BLaER1 (cell line): ENCODE measurements around the gene MAPKAPK2.

Experiments
- H3K27ac ChIP-seq: shearing (Covaris generic); formaldehyde crosslinking; 2 replicates; pipeline ENCODE4 v1.8.1; 2022
- H3K27me3 ChIP-seq: shearing (Covaris generic); formaldehyde crosslinking; 2 replicates; pipeline ENCODE4 v1.8.1; 2022
- H3K36me3 ChIP-seq: shearing (Covaris generic); formaldehyde crosslinking; 2 replicates; pipeline ENCODE4 v1.8.1; 2022
- H3K4me1 ChIP-seq: shearing (Covaris generic); formaldehyde crosslinking; 2 replicates; pipeline ENCODE4 v1.8.1; 2022
- H3K4me2 ChIP-seq: shearing (Covaris generic); formaldehyde crosslinking; 2 replicates; pipeline ENCODE4 v1.8.1; 2022
- H3K4me3 ChIP-seq: shearing (Covaris generic); formaldehyde crosslinking; 2 replicates; pipeline ENCODE4 v1.8.1; 2022
- H3K9ac ChIP-seq: shearing (Covaris generic); formaldehyde crosslinking; 2 replicates; pipeline ENCODE4 v1.8.1; 2022
- H3K9me3 ChIP-seq: shearing (Covaris generic); formaldehyde crosslinking; 2 replicates; pipeline ENCODE4 v1.8.1; 2022
- H4K20me1 ChIP-seq: shearing (Covaris generic); formaldehyde crosslinking; 2 replicates; pipeline ENCODE4 v1.8.1; 2022
- Cebpa-rat ChIP-seq: shearing (Covaris generic); IDR thresholded peaks from 2 replicates; pipeline ENCODE4 v1.8.1; 2022

MAPKAPK2 gene

DNA sequence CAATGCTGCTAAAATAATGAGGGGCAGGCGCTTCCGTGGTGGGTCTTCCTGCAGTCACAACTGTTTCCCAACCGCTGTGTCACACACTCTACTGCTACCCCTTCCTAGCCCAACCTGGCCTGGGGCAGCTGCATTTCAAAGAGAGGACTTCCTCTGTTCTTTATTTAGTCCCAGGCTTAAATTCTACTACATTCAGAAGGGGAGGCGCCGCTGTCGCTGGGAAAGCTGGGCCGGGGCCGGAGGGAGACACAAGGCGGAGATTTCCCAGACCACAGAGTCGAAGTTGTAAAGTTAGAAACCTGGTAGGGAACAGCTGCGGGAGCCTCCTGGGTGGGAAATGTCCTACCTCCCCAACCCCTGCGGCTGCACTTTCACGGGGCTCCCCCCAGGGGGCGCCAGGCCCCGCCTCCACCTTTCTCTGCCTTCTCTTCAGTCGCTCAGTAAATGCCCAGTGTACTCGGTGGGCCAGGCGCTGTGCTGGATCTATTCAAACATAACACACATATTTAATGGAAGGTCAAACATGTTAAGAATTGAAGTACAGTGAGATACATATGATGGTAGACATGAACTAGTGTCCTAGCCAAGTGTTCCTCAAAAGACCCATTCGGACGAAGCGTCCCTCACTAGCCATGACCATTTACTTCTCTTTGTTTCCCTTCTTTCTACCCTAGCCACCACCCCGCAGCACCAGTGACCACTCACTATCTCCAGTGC is 26.3 kb upstream of the MAPKAPK2 start:
- Histone ChIP-seq H3K27ac (peak overlapping the region; percentile 98), H3K9ac (peak overlapping the region; percentile 90), H3K27me3 (no peaks in the 10 kb centered on the region), H3K4me3 (peak overlapping the region; percentile 59), H4K20me1 (peaks cover 2% of the 10 kb centered on the region; the same call in 1 of the 2 replicates), H3K4me2 (peak overlapping the region; percentile 95), H3K9me3 (no peaks in the 10 kb centered on the region), H3K36me3 (peaks cover 16% of the 10 kb centered on the region; the same call in 1 of the 2 replicates), H3K4me1 (peaks cover 96% of the 10 kb centered on the region)
- TF ChIP-seq Cebpa-rat: peak; percentile 94

DNA sequence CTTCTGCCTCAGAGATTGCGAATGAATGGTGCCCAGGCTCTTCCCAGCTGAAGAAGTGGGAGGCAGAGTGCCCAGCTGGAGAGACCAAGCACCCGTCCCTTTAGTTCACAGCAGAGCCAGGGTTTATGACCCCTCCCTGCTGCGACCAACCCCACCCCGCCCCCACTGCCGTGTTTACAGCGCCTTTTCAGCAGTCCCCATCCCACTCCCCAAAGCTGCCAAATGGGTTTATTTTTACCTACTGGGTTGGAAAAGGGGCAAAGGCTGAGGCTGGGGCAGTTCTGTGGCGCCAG is 25.8 kb upstream of the MAPKAPK2 start:
- peaks cover 11% of the 10 kb centered on the region; the same call in 1 of the 2 replicates for H3K36me3 ChIP-seq
- no peak for TF ChIP-seq Cebpa-rat
- H3K4me2 ChIP-seq: peak overlapping the region; percentile 95
- no peaks in the 10 kb centered on the region for H3K9me3 ChIP-seq
- no peaks in the 10 kb centered on the region for H4K20me1 ChIP-seq
- H3K27me3 ChIP-seq: no peaks in the 10 kb centered on the region
- peak overlapping the region; percentile 98 for H3K27ac ChIP-seq
- H3K4me1 ChIP-seq: peaks cover 96% of the 10 kb centered on the region
- peak overlapping the region; percentile 90 for H3K9ac ChIP-seq
- peak overlapping the region; percentile 59 for H3K4me3 ChIP-seq

DNA sequence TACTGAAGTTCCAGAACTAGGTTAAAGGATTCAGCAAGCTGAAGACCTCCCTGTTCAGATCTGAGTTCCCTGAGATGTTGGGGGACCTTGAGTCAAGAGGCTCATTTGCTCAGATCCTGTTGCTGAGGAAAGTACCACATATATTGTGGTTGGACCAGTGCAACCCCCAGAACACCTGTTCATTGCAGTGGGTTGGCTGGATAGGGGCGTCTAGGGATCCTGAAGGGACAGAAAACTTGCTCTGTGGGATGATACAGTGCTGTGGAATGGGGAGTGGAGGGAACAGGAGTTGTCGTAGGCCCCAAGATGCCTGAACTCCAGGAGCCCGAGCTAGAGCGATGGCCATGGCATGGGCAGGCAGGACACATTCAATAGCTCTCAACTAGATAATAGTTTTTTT is 24.6 kb upstream of the MAPKAPK2 start:
- H3K36me3 ChIP-seq: peaks cover 6% of the 10 kb centered on the region; the same call in 1 of the 2 replicates
- peak overlapping the region; percentile 90 for H3K9ac ChIP-seq
- H3K4me2 ChIP-seq: peak overlapping the region; percentile 95
- no peak for TF ChIP-seq Cebpa-rat
- no peaks in the 10 kb centered on the region for H3K27me3 ChIP-seq
- peak overlapping the region; percentile 98 for H3K27ac ChIP-seq
- H4K20me1 ChIP-seq: no peaks in the 10 kb centered on the region
- H3K4me3 ChIP-seq: peak overlapping the region; percentile 59; the same call in 1 of the 2 replicates
- no peaks in the 10 kb centered on the region for H3K9me3 ChIP-seq
- peaks cover 94% of the 10 kb centered on the region for H3K4me1 ChIP-seq

DNA sequence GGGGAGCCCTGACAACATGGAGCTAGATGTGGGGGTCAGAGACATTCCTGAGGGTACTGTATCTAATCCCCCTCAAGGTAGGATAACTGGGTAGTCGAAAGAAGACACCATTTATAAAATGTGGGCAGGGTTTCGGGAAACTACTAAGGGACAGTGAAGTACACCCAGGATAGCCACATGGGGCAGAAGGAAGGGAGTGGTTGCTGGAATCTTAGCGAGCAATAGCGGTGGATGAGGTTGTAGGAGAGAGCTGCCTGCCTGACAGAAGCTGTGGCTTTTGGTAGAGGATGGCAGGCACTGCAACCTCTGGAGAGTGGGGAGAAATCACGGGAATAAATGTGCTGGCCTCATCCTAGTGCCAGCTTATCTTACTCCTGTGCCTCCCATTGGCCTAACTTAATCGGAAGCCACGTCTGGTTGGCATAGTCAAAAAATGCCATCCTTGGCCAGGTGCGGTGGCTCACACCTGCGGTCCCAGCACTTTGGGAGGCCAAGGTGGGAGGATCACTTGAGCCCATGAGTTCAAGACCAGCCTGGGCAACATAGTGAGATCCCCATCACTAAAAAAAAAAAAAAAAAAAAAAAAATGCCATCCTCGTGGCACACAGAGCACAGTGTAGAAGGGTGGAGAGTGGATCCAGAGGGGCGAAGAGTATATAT is 23.4 kb upstream of the MAPKAPK2 start:
- peak overlapping the region; percentile 95 for H3K4me2 ChIP-seq
- H3K36me3 ChIP-seq: no peaks in the 10 kb centered on the region; the same call in 1 of the 2 replicates
- H3K4me1 ChIP-seq: peaks cover 94% of the 10 kb centered on the region
- H3K27me3 ChIP-seq: no peaks in the 10 kb centered on the region
- H3K27ac ChIP-seq: peak overlapping the region; percentile 98
- peak overlapping the region; percentile 25; the same call in 1 of the 2 replicates for H3K9ac ChIP-seq
- H4K20me1 ChIP-seq: no peaks in the 10 kb centered on the region
- no peak for TF ChIP-seq Cebpa-rat
- H3K9me3 ChIP-seq: no peaks in the 10 kb centered on the region
- H3K4me3 ChIP-seq: no peak overlapping the region

DNA sequence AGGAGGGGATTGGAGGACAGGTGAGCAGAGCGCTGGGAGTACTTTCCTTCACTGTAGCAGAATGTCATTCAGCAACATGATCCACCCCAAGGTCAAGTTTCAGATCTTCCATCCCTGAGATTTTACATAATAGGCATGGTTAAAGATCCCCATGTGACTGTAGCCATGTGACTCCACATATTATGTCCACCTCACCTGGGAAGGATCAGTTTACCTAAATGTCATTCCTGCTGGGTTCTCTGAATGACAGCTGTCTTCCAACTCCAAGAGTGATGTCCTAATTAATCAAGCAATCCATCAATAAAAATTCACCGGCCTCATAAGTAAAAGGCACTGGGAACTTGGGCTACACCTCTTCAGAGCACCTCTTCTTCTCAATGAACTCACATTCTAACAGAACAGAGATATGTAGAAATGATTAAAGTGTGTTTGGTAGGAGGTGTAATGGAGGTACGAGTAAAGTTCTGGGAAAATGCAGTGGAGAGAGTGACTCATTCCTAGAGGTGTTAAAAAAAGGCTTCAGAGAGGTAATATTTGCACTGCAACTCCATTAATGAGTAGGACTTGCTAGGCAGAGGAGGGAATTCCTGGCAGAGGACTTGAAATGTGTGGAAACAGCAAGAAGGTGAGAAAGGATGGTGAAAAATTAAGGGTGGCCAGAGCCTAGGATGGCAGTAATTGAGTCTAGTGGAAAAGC is 22.2 kb upstream of the MAPKAPK2 start:
- no peaks in the 10 kb centered on the region for H4K20me1 ChIP-seq
- H3K4me3 ChIP-seq: no peak overlapping the region; the same call in 1 of the 2 replicates
- no peak for TF ChIP-seq Cebpa-rat
- H3K9ac ChIP-seq: peak overlapping the region; percentile 88
- no peaks in the 10 kb centered on the region for H3K27me3 ChIP-seq
- peak overlapping the region; percentile 98 for H3K27ac ChIP-seq
- no peaks in the 10 kb centered on the region for H3K9me3 ChIP-seq
- H3K4me1 ChIP-seq: peaks cover 94% of the 10 kb centered on the region
- peak overlapping the region; percentile 95 for H3K4me2 ChIP-seq
- no peaks in the 10 kb centered on the region for H3K36me3 ChIP-seq

DNA sequence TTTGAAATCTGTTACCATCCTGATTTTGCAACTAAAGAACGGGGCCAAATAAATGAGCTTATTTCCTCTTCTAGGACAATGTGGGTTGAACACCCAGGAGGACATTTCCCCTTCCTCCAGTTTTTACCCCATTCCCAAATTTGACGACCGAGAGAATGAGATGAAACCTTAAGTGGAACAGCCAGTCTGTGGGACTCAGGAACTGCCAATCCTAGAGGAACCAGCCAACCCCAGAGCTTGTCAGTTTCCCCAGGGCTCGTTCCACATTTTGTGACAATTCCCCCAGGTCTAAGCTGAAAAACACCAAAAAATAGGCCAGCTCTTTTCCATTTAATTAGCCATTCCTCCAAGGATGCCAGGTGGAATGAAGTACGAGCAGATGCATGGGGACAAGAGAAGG is 21.3 kb upstream of the MAPKAPK2 start:
- peak overlapping the region; percentile 52 for H3K4me3 ChIP-seq
- peak overlapping the region; percentile 88 for H3K9ac ChIP-seq
- peak overlapping the region; percentile 98 for H3K27ac ChIP-seq
- TF ChIP-seq Cebpa-rat: no peak
- H3K9me3 ChIP-seq: no peaks in the 10 kb centered on the region
- no peaks in the 10 kb centered on the region for H3K27me3 ChIP-seq
- peak overlapping the region; percentile 95 for H3K4me2 ChIP-seq
- H4K20me1 ChIP-seq: no peaks in the 10 kb centered on the region
- H3K4me1 ChIP-seq: peaks cover 97% of the 10 kb centered on the region
- H3K36me3 ChIP-seq: no peaks in the 10 kb centered on the region

DNA sequence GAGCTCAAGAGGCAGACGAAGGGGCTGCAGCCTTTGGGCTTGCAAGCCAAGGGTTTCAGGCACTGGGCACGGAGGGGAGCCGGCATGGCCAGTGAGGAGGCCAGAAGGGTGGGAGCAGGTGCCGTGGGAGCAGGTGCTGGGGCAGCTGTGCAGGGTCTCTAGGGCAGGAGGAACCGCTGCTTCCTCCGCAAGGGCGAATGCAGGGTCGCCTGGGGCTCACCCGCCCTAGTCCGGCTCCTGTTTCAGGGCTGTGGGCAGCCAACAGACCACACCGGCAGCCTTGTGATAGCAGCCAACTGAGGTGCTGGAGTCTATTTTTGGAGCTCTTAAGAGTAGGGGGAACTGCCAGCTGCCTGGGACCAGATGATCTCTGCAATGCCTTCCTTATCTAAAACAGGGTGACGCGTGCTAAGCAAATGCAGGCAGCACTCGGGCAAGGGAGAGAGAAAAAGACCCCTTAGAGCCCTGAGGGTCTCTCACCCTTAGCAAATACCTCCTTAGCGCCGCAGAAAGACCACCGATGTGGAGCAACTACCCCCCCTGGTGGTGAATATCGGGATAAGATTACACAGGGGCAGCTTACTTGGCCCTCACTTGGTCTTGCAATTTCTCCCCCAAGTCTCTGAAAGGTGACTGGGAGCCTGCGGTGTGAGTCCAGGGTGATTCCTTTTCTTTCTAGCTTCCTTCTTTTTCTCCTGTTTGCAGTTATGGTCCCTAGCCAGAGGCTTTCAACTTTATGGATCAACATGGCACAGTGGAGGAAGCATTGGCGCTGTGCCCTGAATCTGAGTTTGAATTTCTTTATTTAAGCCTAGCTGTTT is 20.7 kb upstream of the MAPKAPK2 start:
- TF ChIP-seq Cebpa-rat: no peak
- H4K20me1 ChIP-seq: no peaks in the 10 kb centered on the region
- H3K36me3 ChIP-seq: no peaks in the 10 kb centered on the region
- H3K4me2 ChIP-seq: peak overlapping the region; percentile 95
- no peaks in the 10 kb centered on the region for H3K9me3 ChIP-seq
- H3K4me3 ChIP-seq: peak overlapping the region; percentile 52
- H3K27me3 ChIP-seq: no peaks in the 10 kb centered on the region
- H3K27ac ChIP-seq: peak overlapping the region; percentile 98
- H3K9ac ChIP-seq: peak overlapping the region; percentile 88
- H3K4me1 ChIP-seq: peaks cover 98% of the 10 kb centered on the region

DNA sequence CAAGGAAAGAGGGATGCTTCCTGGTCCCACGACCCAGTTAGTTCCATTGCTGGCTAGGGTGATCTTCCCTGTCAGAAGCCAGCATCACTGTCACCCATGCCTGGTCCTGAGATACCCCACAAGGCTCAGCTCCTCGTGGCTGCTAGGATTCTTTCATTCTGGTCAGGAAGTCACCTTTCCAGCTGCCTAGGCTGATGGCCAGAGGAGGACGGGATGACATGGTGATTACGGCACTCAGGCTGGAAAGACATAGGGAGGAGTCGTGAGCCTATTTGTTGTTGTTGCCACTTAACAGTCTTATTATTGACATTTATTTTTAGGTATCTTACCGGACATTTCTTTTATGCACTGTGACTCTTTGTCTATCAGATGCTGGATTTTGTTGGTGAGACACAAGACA is 20.0 kb upstream of the MAPKAPK2 start:
- no peaks in the 10 kb centered on the region for H3K36me3 ChIP-seq
- no peak for TF ChIP-seq Cebpa-rat
- peak overlapping the region; percentile 95 for H3K4me2 ChIP-seq
- H3K9ac ChIP-seq: peak overlapping the region; percentile 88
- H3K4me3 ChIP-seq: peak overlapping the region; percentile 52
- H3K27me3 ChIP-seq: no peaks in the 10 kb centered on the region
- H3K27ac ChIP-seq: peak overlapping the region; percentile 98
- H3K9me3 ChIP-seq: no peaks in the 10 kb centered on the region
- H3K4me1 ChIP-seq: peaks cover 98% of the 10 kb centered on the region
- no peaks in the 10 kb centered on the region for H4K20me1 ChIP-seq

DNA sequence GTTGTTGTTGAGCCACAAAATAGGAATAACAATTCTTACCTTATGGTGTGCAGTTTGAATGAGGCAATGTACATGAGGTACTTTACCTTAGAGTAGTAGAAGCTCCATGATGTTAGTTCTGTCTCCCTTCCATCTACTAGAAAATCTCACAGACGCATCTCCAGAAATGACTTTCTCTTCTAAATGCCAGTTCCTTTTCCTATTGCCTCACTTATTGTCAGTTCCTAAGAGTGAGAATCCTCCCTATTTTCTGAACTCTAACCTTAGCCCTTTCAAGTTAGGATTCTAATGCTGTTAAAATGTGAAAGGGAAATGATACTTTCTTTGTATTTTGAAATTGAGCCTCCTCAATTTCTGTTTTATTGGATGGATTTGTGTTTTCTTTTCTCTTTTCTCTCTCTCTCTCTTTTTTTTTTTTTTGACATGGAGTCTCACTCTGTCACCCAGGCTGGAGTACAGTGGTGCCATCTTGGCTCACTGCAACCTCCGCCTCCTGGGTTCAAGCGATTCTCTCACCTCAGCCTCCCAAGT is 18.6 kb upstream of the MAPKAPK2 start:
- Histone ChIP-seq H3K4me1 (peaks cover 98% of the 10 kb centered on the region), H3K27ac (peak overlapping the region; percentile 98), H3K36me3 (no peaks in the 10 kb centered on the region), H4K20me1 (no peaks in the 10 kb centered on the region), H3K4me2 (peak overlapping the region; percentile 95), H3K27me3 (no peaks in the 10 kb centered on the region), H3K9me3 (no peaks in the 10 kb centered on the region), H3K9ac (peak overlapping the region; percentile 88), H3K4me3 (peak overlapping the region; percentile 52)
- TF ChIP-seq Cebpa-rat: no peak
